AG09309 (cell line): ENCODE measurements around the gene APOL3.

ENCODE experiments used
- DNase-seq: peaks from one replicate; pipeline ENCODE4 v3.0.0-alpha.2; 2010; ENCODE audit warnings: low read depth
- H3K4me3 ChIP-seq: 2 replicates; pipeline ENCODE4 v1.5.1; 2011; ENCODE audit warnings: mild to moderate bottlenecking, low read depth, low read length, moderate library complexity; ENCODE audit not compliant: control insufficient read depth
- TF ChIP-seq, protein P1 (sequence below): IDR thresholded peaks from 2 replicates; pipeline ENCODE4 v1.5.1; 2011; ENCODE audit warnings: mild to moderate bottlenecking, low read depth, low read length, inconsistent platforms; ENCODE audit not compliant: insufficient read depth, control insufficient read depth; ENCODE audit errors: missing control alignments

The APOL3 gene

DNA sequence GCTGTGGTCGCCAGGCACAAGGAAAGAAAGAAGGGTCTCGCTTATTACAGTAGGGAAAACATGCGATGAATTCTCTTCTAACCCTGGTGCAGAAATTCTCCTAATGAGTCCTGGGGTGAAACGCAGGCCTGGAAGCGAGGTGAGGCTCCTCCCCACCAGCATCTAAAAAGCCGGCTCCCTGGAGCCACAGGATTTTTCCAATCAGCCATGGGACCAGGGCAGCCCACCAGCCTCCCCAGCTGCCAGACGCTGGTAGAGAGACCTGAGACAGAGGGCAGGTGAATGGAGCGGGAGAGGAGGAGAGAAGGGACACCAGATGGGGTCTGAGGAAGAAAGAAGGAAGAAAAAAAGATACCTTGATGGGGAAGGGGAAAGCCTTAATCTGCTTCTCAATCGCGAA lies 28.6 kb downstream of the APOL3 start:
- TF ChIP-seq, protein P1, sequence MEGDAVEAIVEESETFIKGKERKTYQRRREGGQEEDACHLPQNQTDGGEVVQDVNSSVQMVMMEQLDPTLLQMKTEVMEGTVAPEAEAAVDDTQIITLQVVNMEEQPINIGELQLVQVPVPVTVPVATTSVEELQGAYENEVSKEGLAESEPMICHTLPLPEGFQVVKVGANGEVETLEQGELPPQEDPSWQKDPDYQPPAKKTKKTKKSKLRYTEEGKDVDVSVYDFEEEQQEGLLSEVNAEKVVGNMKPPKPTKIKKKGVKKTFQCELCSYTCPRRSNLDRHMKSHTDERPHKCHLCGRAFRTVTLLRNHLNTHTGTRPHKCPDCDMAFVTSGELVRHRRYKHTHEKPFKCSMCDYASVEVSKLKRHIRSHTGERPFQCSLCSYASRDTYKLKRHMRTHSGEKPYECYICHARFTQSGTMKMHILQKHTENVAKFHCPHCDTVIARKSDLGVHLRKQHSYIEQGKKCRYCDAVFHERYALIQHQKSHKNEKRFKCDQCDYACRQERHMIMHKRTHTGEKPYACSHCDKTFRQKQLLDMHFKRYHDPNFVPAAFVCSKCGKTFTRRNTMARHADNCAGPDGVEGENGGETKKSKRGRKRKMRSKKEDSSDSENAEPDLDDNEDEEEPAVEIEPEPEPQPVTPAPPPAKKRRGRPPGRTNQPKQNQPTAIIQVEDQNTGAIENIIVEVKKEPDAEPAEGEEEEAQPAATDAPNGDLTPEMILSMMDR: no peak
- H3K4me3 ChIP-seq: no peak overlapping the region
- no peak for DNase-seq

DNA sequence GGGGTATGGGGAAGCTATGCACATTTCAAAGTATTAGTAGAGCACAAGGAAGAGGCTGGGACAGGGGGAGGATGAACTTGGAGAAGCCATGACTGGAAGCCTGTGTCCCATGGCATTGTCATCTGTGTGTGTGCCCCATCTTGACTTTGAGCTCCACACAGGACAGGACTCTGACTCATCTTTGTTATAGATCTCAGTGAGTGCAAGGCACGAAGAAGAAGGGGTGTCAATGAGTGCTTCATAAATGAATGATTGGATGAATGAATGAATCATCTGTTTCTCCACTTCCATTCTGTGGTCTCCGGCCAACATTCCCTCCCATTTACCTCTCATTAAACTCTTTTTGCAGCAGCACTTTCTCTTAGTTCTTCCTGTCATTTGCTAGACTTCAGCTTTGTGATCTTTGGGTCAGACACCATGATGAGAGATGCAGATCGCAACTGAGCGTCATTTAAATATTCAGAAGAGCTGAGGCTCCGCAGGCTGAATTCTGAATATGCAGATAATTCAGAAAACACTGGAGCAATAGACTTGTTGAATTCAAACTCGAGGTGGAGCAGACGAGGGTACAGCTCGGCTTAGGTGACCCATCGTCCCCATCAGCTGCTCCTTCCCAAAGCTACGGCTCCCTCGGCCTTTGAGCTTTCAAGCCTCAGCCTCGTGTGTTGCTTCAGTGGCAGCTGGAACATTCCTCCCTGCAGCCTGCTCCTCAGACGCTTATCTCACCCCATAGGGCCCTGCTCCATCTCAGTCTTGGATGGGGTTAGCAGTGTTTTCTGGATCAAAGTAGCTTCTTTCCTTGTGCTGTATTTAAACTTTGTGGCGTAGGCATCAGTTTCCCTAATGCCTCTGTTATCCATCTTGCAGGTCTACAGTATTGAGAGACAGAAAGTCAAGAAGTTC lies 30.8 kb downstream of the APOL3 start:
- H3K4me3 ChIP-seq: no peak overlapping the region
- TF ChIP-seq, protein P1: no peak
- DNase-seq: no peak

DNA sequence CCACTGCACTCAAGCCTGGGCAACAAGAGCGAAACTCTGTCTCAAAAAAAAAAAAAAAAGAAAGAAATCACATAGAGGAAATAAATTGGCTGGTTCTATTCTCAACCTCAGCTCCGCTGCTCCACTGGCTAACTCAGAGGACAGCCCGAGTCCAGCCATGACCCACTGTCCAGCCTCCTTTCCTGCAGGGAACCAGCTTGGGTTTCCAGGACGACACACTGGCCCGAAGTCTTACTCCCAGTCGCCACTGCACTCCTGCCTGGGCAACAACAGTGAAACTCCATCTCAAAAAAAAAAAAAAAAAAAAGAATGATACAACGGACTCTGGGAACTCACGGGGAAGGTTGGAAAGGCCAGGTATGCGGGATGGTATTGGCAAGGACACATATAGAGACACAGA lies 31.5 kb downstream of the APOL3 start:
- TF ChIP-seq, protein P1: no peak
- H3K4me3 ChIP-seq: no peak overlapping the region
- no peak for DNase-seq

DNA sequence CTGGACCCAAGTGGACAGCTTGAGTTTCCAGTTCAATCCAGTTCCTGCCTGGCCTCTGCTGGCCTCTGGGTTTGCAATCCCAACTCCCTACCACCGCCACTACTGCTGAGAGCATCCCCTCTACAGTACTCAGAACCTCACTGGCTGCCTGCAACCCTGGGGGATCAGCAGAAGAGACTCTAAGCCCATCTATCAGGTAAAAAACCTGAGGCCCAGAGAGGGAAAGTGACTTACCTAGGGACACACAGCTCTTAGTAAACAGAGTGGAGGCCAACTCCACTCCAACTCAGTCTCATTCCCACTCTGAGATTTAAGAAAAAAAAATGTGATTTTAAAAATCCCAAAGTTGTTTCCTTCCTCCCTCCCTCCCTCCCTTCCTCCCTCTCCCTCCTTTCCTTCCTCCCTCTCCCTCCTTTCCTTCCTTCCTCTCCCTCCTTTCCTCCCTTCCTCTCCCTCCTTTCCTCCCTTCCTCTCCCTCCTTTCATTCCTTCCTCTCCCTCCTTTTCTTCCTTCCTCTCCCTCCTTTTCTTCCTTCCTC lies 34.5 kb downstream of the APOL3 start:
- no peak for DNase-seq
- TF ChIP-seq, protein P1: no peak
- no peak overlapping the region for H3K4me3 ChIP-seq

DNA sequence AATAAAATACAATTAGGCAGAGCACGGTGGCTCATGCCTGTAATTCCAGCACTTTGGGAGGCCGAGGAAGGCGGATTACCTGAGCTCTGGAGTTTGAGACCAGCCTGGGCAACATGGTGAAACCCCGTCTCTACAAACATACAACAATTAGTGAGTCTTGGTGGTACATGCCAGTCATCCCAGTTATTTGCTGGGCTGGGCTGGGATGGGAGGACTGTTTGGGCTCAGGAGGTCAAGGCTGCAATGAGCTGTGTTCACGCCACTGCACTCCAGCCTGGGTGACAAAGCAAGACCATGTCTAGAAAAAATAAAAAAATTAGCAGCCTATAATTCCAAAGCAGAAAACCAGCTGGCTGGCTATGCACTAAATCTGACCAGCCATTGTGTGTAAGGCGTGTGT lies 35.1 kb downstream of the APOL3 start:
- TF ChIP-seq, protein P1: no peak

DNA sequence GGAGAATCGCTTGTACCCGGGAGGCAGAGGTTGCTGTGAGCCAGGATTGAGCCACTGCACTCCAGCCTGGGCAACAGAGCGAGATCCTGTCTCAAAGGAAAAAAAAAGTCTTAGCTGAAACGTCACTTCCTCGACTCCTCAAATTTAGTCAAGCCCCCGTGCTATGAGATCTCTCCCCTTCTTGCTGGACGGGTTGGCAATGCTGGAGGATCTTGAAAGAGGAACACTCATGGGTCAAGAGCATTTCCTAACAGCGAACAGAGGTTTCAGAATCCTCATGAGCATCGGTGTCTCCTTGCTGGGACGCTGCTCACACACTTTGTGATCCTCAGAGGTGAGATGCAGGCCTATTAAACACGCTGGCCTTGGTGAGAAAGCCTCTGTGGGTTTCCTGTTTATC lies 35.9 kb downstream of the APOL3 start:
- TF ChIP-seq, protein P1: no peak
- no peak overlapping the region for H3K4me3 ChIP-seq
- no peak for DNase-seq

More for the DNA sequence above, 35.1 kb downstream of the APOL3 start:
- H3K4me3 ChIP-seq: no peak overlapping the region
- no peak for DNase-seq
